Fibroblast of lung (primary cell): ENCODE results near the gene MACROD2.

Experiments
- CTCF ChIP-seq, 2 donors: IDR thresholded peaks in 1 of 2; conservative IDR thresholded peaks in 1 of 2; 1 replicate in 1 of 2; 2 replicates in 1 of 2; pipeline ENCODE4 v1.5.1; 2011 to 2012; ENCODE audit warnings: low read length in 2 of 2, control low read depth in 1 of 2, inconsistent platforms in 1 of 2, low read depth in 1 of 2, mild to moderate bottlenecking in 1 of 2
- EZH2 ChIP-seq: IDR thresholded peaks from 2 replicates; pipeline ENCODE4 v1.5.1; 2012; ENCODE audit warnings: low read length, control low read depth, mild to moderate bottlenecking; ENCODE audit errors: missing control alignments

GRCh38 chr20:14450256-14450655 lies 454.9 kb downstream of the MACROD2 start:
- TF ChIP-seq CTCF (conservative IDR thresholded peaks at IDR 0.05 in 1 of 2, IDR thresholded peaks at IDR 0.05 in 1 of 2; ENCODE audit: low read depth in 1 of 2, low read length in 2 of 2) (no peak), EZH2 (no peak)
